OCI-LY1 (cell line): ENCODE measurements around the gene PARD3B.

ENCODE experiments used
- H2AFZ ChIP-seq: fragments of 200-600 bp; sonication (generic), shearing (Covaris generic); 2 replicates; pipeline ENCODE4 v1.6.0; 2014; ENCODE audit warnings: antibody characterized with exemption, mild to moderate bottlenecking, low read length
- H3F3A ChIP-seq: fragments of 200-600 bp; sonication (generic), shearing (Covaris generic); 2 replicates; pipeline ENCODE4 v1.6.0; 2014; ENCODE audit warnings: mild to moderate bottlenecking, antibody characterized with exemption, low read length, moderate library complexity; ENCODE audit not compliant: insufficient read depth
- H3K27ac ChIP-seq: fragments of 200-600 bp; sonication (generic); 2 replicates; pipeline ENCODE4 v1.5.1; 2014; ENCODE audit warnings: low read length, mixed run types, mild to moderate bottlenecking, low read depth; ENCODE audit not compliant: poor library complexity, severe bottlenecking
- H3K27me3 ChIP-seq: fragments of 200-600 bp; sonication (generic); 2 replicates; pipeline ENCODE4 v1.6.0; 2014; ENCODE audit warnings: antibody characterized with exemption, mild to moderate bottlenecking, low read length, moderate library complexity; ENCODE audit not compliant: insufficient read depth
- H3K36me3 ChIP-seq: fragments of 200-600 bp; sonication (generic); 2 replicates; pipeline ENCODE4 v1.6.1; 2014; ENCODE audit warnings: mild to moderate bottlenecking, antibody characterized with exemption, low read length, moderate library complexity, mixed read lengths; ENCODE audit not compliant: insufficient read depth
- H3K4me1 ChIP-seq: fragments of 200-600 bp; sonication (generic); 2 replicates; pipeline ENCODE4 v1.5.1; 2014; ENCODE audit warnings: mild to moderate bottlenecking, low read length, moderate library complexity; ENCODE audit not compliant: insufficient read depth, severe bottlenecking
- H3K4me2 ChIP-seq: fragments of 200-600 bp; sonication (generic), shearing (Covaris generic); 2 replicates; pipeline ENCODE4 v1.6.1; 2014; ENCODE audit warnings: low read length
- H3K4me3 ChIP-seq: fragments of 200-600 bp; sonication (generic); 2 replicates; pipeline ENCODE4 v1.5.1; 2014; ENCODE audit warnings: low read length, low read depth, mild to moderate bottlenecking, mixed read lengths; ENCODE audit not compliant: poor library complexity, severe bottlenecking
- H3K79me2 ChIP-seq: fragments of 200-600 bp; shearing (Covaris generic); 2 replicates; pipeline ENCODE4 v1.6.1; 2016; ENCODE audit warnings: mixed run types, low read length, mixed read lengths; ENCODE audit not compliant: insufficient read depth
- H3K9ac ChIP-seq: fragments of 200-600 bp; sonication (generic), shearing (Covaris generic); 2 replicates; pipeline ENCODE4 v1.6.1; 2014; ENCODE audit warnings: mild to moderate bottlenecking, low read length, mixed read lengths
- H3K9me2 ChIP-seq: fragments of 200-600 bp; sonication (generic), shearing (Covaris generic); 2 replicates; pipeline ENCODE4 v1.6.1; 2014; ENCODE audit warnings: low read depth, mild to moderate bottlenecking, low read length, mixed read lengths
- H3K9me3 ChIP-seq: fragments of 200-600 bp; shearing (Covaris generic); 2 replicates; pipeline ENCODE4 v1.6.1; 2014; ENCODE audit warnings: low read length, mixed read lengths
- H4K20me1 ChIP-seq: fragments of 200-600 bp; sonication (generic), shearing (Covaris generic); 2 replicates; pipeline ENCODE4 v1.6.0; 2016; ENCODE audit warnings: mild to moderate bottlenecking, low read length; ENCODE audit not compliant: insufficient read depth
- EZH2 ChIP-seq: fragments of 200-600 bp; sonication (generic), shearing (Covaris generic); IDR thresholded peaks from 2 replicates; pipeline ENCODE4 v1.8.0; 2017; ENCODE audit warnings: borderline replicate concordance, mixed run types, mild to moderate bottlenecking, antibody characterized with exemption, low read length, moderate library complexity, mixed read lengths
- TF ChIP-seq, protein P1 (sequence below): fragments of 200-600 bp; sonication (generic), shearing (Covaris generic); IDR thresholded peaks from 2 replicates; pipeline ENCODE4 v1.5.1; 2017; ENCODE audit warnings: mild to moderate bottlenecking, antibody characterized with exemption, low read length, moderate library complexity, mixed read lengths

Gene PARD3B

GRCh38 chr2:205358351-205358815 lies 813.1 kb downstream of the PARD3B start:
- Histone ChIP-seq H3K9me3 (no peaks in the 10 kb centered on the region), H3K9me2 (no peaks in the 10 kb centered on the region), H2AFZ (no peak overlapping the region), H3K4me2 (no peak overlapping the region), H3K79me2 (no peaks in the 10 kb centered on the region), H3K4me3 (no peak overlapping the region), H3K36me3 (no peaks in the 10 kb centered on the region), H4K20me1 (no peaks in the 10 kb centered on the region), H3K27me3 (no peaks in the 10 kb centered on the region), H3F3A (no peaks in the 10 kb centered on the region), H3K9ac (no peak overlapping the region), H3K27ac (no peak overlapping the region), H3K4me1 (no peaks in the 10 kb centered on the region)
- TF ChIP-seq EZH2, result no peak
- TF ChIP-seq, protein P1, sequence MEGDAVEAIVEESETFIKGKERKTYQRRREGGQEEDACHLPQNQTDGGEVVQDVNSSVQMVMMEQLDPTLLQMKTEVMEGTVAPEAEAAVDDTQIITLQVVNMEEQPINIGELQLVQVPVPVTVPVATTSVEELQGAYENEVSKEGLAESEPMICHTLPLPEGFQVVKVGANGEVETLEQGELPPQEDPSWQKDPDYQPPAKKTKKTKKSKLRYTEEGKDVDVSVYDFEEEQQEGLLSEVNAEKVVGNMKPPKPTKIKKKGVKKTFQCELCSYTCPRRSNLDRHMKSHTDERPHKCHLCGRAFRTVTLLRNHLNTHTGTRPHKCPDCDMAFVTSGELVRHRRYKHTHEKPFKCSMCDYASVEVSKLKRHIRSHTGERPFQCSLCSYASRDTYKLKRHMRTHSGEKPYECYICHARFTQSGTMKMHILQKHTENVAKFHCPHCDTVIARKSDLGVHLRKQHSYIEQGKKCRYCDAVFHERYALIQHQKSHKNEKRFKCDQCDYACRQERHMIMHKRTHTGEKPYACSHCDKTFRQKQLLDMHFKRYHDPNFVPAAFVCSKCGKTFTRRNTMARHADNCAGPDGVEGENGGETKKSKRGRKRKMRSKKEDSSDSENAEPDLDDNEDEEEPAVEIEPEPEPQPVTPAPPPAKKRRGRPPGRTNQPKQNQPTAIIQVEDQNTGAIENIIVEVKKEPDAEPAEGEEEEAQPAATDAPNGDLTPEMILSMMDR, result no peak

- no peaks in the 10 kb centered on the region for H3K27me3 ChIP-seq
- no peaks in the 10 kb centered on the region for H3K9me2 ChIP-seq
- no peaks in the 10 kb centered on the region for H3K79me2 ChIP-seq
- no peak overlapping the region for H2AFZ ChIP-seq
- no peak overlapping the region for H3K27ac ChIP-seq
- H3K36me3 ChIP-seq, result no peaks in the 10 kb centered on the region
- H3K4me3 ChIP-seq, result no peak overlapping the region
- H3K4me1 ChIP-seq, result no peaks in the 10 kb centered on the region
- no peaks in the 10 kb centered on the region for H4K20me1 ChIP-seq
- no peak overlapping the region for H3K9ac ChIP-seq
- TF ChIP-seq, protein P1, result no peak
- no peak for TF ChIP-seq EZH2
- H3K9me3 ChIP-seq, result no peaks in the 10 kb centered on the region
- H3K4me2 ChIP-seq, result no peak overlapping the region
- no peaks in the 10 kb centered on the region for H3F3A ChIP-seq
Observed at GRCh38 chr2:205361272-205361671, 816.0 kb downstream of the PARD3B start.

- no peaks in the 10 kb centered on the region for H3K27me3 ChIP-seq
- no peak overlapping the region for H2AFZ ChIP-seq
- no peak overlapping the region for H3K4me3 ChIP-seq
- H3K4me2 ChIP-seq, result no peak overlapping the region
- H3K9me2 ChIP-seq, result no peaks in the 10 kb centered on the region
- H3F3A ChIP-seq, result no peaks in the 10 kb centered on the region
- H3K36me3 ChIP-seq, result no peaks in the 10 kb centered on the region
- no peak overlapping the region for H3K27ac ChIP-seq
- no peaks in the 10 kb centered on the region for H3K4me1 ChIP-seq
- H4K20me1 ChIP-seq, result no peaks in the 10 kb centered on the region
- no peaks in the 10 kb centered on the region for H3K79me2 ChIP-seq
- no peaks in the 10 kb centered on the region for H3K9me3 ChIP-seq
- TF ChIP-seq, protein P1, result no peak
- TF ChIP-seq EZH2, result no peak
- H3K9ac ChIP-seq, result no peak overlapping the region
Observed at GRCh38 chr2:205361970-205362369, 816.7 kb downstream of the PARD3B start.
